Left ventricle myocardium superior (tissue), 1 donor: Measurements from ENCODE around the gene CCNJL. TPM values are rescaled to one million over a fixed set of nuclear protein-coding genes. Genes with fewer than 3 reads are reported as not detected.
A peak's percentile ranks its signal among the peaks of the same experiment; 100 is the strongest.
"Not testable (repeated sequence)": the region's sequence is repeated elsewhere in the genome, so short reads cannot be mapped to it uniquely, and the experiment has no call there.

Source experiments
- ATAC-seq: fragments of 200-7000 bp; cut with Tn5 transposase; one replicate; pipeline ENCODE4 v1.9.1; 2020; ENCODE audit warnings: mild to moderate bottlenecking, moderate library complexity
- DNase-seq: peaks from one replicate; pipeline ENCODE4 v3.0.0-alpha.2; 2020
- intact Hi-C: fragments of 100-400 bp; cut with micrococcal nuclease; formaldehyde crosslinking; loops from one replicate; pipeline ENCODE4 v1.11.0; 2022
- total RNA-seq: library from RNA; stranded (reverse); fragmentation: NEBNext Ultra II Directional; extraction: Animal tissue kit (Norgen Biotek cat#: 25700); gene quantifications from one replicate; pipeline ENCODE4 v1.2.1, GENCODE V29; 2021
- donor health status: DM: no; HTN: yes; CAD: no; lungs with severe emphysema.

Gene CCNJL
- total RNA-seq, 1 donor from 2014 or later: 9.1 TPM

DNA sequence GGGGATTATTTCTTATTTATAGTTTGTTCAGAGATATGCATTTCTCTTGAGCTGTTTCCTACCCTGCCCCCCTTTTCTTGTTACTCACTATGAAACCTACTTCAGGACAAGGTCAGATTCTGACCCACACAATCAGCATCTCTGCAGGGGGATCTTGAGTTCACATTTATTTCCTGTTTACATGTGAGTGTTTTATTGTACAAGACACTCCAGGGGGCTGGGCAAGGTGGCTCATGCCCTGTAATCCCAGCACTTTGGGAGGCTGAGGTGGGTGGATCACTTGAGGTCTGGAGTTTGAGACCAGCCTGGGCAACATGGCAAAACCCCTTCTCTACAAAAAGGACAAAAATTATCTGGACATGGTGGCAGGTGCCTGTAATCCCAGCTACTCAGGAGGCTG lies 28.1 kb upstream of the CCNJL start:
- ATAC-seq, intact Hi-C loops, DNase-seq: not testable (repeated sequence)

GRCh38 chr5:160339406-160340130 lies 27.2 kb upstream of the CCNJL start:
- DNase-seq (no peak), ATAC-seq (no peak)
- intact Hi-C loops: no loop called here

GRCh38 chr5:160334716-160335115 lies 22.4 kb upstream of the CCNJL start:
- DNase-seq, intact Hi-C loops, ATAC-seq: not testable (repeated sequence)

- no peak for ATAC-seq
- no peak for DNase-seq
- intact Hi-C loops: no loop called here
These were observed 21.4 kb upstream of the CCNJL start for GRCh38 chr5:160333721-160334120.

DNA sequence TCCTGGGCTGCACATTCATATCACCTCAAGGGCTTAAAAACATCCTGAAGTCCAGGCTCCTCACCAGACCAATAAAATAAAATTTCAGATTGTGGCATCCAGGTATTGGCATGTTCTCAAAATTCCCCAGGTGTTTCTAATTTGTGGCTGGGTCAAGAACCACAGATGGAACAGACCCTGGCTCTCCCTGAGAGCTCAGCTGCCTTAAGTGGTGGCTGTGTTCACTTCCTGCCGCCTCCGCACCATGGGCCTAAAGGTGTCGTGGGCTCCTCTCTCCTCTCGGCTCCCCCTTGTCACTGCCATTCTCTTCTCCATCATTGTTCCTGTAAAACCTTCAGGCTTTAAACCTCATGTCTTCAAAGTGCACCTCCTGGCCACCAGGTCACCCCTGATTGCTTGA lies 17.8 kb upstream of the CCNJL start:
- ATAC-seq (no peak), DNase-seq (no peak)
- intact Hi-C loops: no loop called here

- DNase-seq (no peak), ATAC-seq (no peak)
- intact Hi-C loops: no loop called here
These were observed 15.5 kb upstream of the CCNJL start for GRCh38 chr5:160327818-160328217.

DNA sequence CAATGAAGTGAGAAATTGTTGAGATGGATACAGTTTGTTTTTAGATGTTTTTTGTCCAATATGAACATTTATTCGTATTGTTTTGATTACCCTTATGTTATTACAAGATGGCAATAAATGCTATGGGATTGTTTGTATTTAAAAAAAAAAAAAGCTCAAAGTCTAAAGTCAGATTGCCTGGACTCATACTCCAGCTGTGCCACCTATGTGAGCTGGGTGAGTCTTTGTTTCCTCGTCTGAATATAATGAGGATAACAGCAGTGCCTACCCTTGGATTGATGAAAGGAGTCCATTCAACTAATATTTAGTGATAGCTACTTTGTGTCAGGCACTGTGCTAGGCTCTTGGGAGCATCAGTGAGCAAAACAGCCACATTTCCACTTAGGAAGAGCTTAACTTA lies 14.6 kb upstream of the CCNJL start:
- no peak for DNase-seq
- no peak for ATAC-seq
- intact Hi-C loops: no loop called here

GRCh38 chr5:160325716-160326115 lies 13.4 kb upstream of the CCNJL start:
- DNase-seq: no peak
- intact Hi-C loops: no loop called here
- ATAC-seq: no peak

GRCh38 chr5:160324886-160325285 lies 12.5 kb upstream of the CCNJL start:
- intact Hi-C loops: no loop called here
- DNase-seq (no peak), ATAC-seq (no peak)

- ATAC-seq: no peak
- DNase-seq: no peak
- intact Hi-C loops: no loop called here
These were observed 6.0 kb upstream of the CCNJL start for GRCh38 chr5:160318409-160318808.

- DNase-seq (no peak), ATAC-seq (no peak)
- intact Hi-C loops: no loop called here
These were observed 5.1 kb upstream of the CCNJL start for GRCh38 chr5:160317434-160317833.

- DNase-seq: no peak
- intact Hi-C loops: no loop called here
- ATAC-seq: no peak
These were observed 3.6 kb upstream of the CCNJL start for GRCh38 chr5:160315968-160316367.

- ATAC-seq: no peak
- intact Hi-C loops: no loop called here
- DNase-seq: no peak
These were observed 780 bp upstream of the CCNJL start for GRCh38 chr5:160312960-160313727.

DNA sequence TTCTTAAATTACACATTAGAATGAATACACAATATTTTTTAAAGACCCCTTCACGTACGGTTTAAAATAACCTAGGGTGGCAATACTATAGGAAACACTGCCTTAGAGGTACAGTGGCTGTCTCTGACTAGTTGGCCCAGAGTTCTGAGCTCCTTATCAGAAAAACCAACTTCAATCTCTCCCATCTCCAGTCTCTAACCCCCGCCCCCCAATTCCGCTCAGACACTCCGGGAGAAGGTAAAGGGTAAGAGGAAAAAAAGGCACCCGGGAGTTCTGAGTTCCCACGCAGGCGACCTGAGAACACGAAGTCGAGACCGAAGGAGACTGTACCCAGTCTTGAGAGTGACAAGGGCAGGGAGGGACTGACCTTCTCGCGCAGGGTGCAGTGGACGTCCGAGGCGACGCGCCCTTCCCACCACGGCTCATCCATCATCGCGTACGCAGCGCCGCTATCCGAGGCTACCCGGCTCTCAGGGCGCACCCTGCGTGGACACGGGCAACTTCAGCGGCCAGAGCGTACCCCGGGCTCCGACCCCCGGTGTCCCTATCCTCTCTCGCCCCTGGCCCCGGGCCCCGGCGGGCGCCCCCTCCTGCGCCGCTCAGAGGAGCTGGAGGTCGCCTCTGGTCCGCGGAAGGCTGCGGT lies 752 bp downstream of the CCNJL start:
- intact Hi-C loops: no loop called here
- peak; percentile 83 for ATAC-seq
- peak; percentile 71 for DNase-seq

GRCh38 chr5:160310552-160311295 lies 1.6 kb downstream of the CCNJL start:
- no peak for DNase-seq
- intact Hi-C loops: no loop called here
- ATAC-seq: no peak

- ATAC-seq (peak; percentile 20), DNase-seq (no peak)
- intact Hi-C loops: no loop called here
These were observed 2.2 kb downstream of the CCNJL start for GRCh38 chr5:160310140-160310539.

DNA sequence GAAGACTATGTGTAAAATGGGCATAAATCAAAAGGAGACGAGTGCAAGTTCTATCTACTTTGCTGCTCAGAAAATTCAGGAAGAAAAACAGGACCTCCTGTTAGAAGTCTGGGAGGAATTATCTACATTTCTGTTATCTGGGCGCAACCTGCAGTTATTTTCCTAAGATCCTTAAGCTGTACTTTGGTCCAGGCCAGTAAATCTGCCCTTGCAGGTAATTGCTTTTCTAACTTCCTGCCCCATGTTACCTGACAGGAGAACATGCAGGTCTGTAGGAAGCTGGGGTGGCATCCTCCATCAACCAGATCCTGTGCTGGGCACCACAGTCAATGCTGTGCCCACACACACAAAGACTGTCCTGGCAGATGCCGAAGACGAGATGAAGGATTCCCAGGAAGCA lies 5.7 kb downstream of the CCNJL start:
- intact Hi-C loops: no loop called here
- no peak for DNase-seq
- ATAC-seq: no peak

GRCh38 chr5:160305319-160305718 lies 7.0 kb downstream of the CCNJL start:
- ATAC-seq: no peak

DNA sequence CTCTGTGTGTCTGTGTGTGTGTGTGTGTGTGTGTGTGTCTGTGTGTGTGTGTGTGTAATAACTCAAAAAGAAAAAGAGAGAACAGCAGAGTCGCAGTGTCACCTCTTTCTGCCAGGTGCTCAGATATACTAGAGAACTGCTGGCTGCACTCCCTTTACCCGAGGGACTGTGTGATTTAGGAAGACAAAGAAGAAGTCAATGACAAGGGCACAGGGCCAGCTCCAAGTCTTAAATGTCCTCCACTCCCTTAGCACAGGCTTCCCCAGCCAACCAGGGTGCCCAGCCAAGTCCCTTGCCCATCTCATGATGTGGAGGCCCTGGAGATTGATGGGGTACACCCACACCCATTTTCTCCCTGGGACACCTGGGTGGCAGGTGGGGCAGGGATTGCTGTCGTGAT lies 8.7 kb downstream of the CCNJL start:
- ATAC-seq: peak; percentile 86
- intact Hi-C loops: no loop called here
- DNase-seq: no peak

More at GRCh38 chr5:160305319-160305718, 7.0 kb downstream of the CCNJL start:
- no peak for DNase-seq
- intact Hi-C loops: no loop called here

DNA sequence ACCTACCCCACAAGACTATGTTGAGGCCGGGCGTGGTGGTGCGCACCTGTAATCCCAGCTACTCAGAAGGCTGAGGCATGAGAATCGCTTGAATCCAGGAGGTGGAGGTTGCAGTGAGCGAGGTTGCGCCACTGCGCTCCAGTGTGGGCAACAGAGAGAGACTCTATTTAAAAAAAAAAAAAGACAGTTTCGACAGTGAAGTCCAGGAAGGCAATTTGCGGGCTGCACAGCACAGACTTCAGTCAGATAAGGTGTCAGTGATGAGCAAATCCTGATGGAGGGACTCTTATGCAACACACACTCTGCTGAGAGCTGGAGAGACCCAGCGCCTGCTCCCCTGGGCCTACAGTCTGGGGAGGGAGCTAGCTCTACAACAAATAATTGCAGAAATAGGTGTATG lies 14.2 kb downstream of the CCNJL start:
- DNase-seq: no peak
- peak; percentile 57 for ATAC-seq
- intact Hi-C loops: no loop called here
